Left lobe of liver (tissue), 2 donors: ENCODE measurements around the gene SORCS2. TPM values are rescaled to one million over a fixed set of nuclear protein-coding genes. Genes with fewer than 3 reads are reported as not detected.

ENCODE experiments used
- ATAC-seq: fragments of 200-7000 bp; cut with Tn5 transposase; one replicate; pipeline ENCODE4 v1.9.1; 2020; ENCODE audit warnings: mild to moderate bottlenecking, moderate library complexity
- DNase-seq: peaks from one replicate; pipeline ENCODE4 v3.0.0-alpha.2; 2020; ENCODE audit warnings: low spot score
- total RNA-seq: library from RNA; stranded (reverse); gene quantifications from one replicate; pipeline ENCODE4 v1.2.1, GENCODE V29; 2021
- donor health status: DM: no; HTN: no; CAD: no; lungs with moderate emphysema.
- donor health status: DM: no; HTN: yes; CAD: no.

Gene SORCS2
- total RNA-seq, 1 donor from 2014 or later = 0.35 TPM

GRCh38 chr4:7343950-7344349, 151.6 kb downstream of the SORCS2 start:
- ATAC-seq (no peak), DNase-seq (no peak)

GRCh38 chr4:7344636-7345155, 152.4 kb downstream of the SORCS2 start:
- no peak for ATAC-seq
- no peak for DNase-seq

GRCh38 chr4:7347981-7348380, 155.6 kb downstream of the SORCS2 start:
- no peak for ATAC-seq

GRCh38 chr4:7348946-7349900, 156.9 kb downstream of the SORCS2 start:
- ATAC-seq (no peak), DNase-seq (no peak)

More at GRCh38 chr4:7347981-7348380, 155.6 kb downstream of the SORCS2 start:
- DNase-seq = no peak

- no peak for DNase-seq
- ATAC-seq = no peak
Measured at GRCh38 chr4:7350396-7350795, 158.1 kb downstream of the SORCS2 start.

GRCh38 chr4:7351014-7351413, 158.7 kb downstream of the SORCS2 start:
- no peak for DNase-seq

GRCh38 chr4:7352486-7352885, 160.1 kb downstream of the SORCS2 start:
- DNase-seq (no peak), ATAC-seq (no peak)

More at GRCh38 chr4:7351014-7351413, 158.7 kb downstream of the SORCS2 start:
- no peak for ATAC-seq

- no peak for ATAC-seq
- DNase-seq = no peak
Measured at GRCh38 chr4:7353046-7353790, 160.9 kb downstream of the SORCS2 start.

GRCh38 chr4:7353846-7354610, 161.7 kb downstream of the SORCS2 start:
- ATAC-seq = no peak
- no peak for DNase-seq

- ATAC-seq (no peak), DNase-seq (no peak)
Measured at GRCh38 chr4:7354927-7355326, 162.6 kb downstream of the SORCS2 start.

GRCh38 chr4:7355795-7356194, 163.5 kb downstream of the SORCS2 start:
- DNase-seq = no peak
- ATAC-seq = no peak

GRCh38 chr4:7356667-7357310, 164.5 kb downstream of the SORCS2 start:
- DNase-seq = no peak

GRCh38 chr4:7357323-7357722, 165.0 kb downstream of the SORCS2 start:
- DNase-seq = no peak
- ATAC-seq = no peak

More at GRCh38 chr4:7356667-7357310, 164.5 kb downstream of the SORCS2 start:
- no peak for ATAC-seq

- no peak for DNase-seq
- no peak for ATAC-seq
Measured at GRCh38 chr4:7358100-7358735, 165.9 kb downstream of the SORCS2 start.

GRCh38 chr4:7359400-7360062, 167.2 kb downstream of the SORCS2 start:
- DNase-seq (no peak), ATAC-seq (no peak)

- no peak for DNase-seq
- ATAC-seq = no peak
Measured at GRCh38 chr4:7360806-7361205, 168.5 kb downstream of the SORCS2 start.

- DNase-seq = no peak
Measured at GRCh38 chr4:7361280-7361895, 169.1 kb downstream of the SORCS2 start.

GRCh38 chr4:7362341-7362740, 170.0 kb downstream of the SORCS2 start:
- no peak for ATAC-seq
- DNase-seq = no peak

More at GRCh38 chr4:7361280-7361895, 169.1 kb downstream of the SORCS2 start:
- no peak for ATAC-seq
